ENCODE measurements around the gene C1orf159. TPM values are rescaled to one million over a fixed set of nuclear protein-coding genes. Genes with fewer than 3 reads are reported as not detected.

C1orf159 gene
- polyA plus RNA-seq, 3 donors, result 5.3 to 7.0 (median 6.3) TPM

DNA sequence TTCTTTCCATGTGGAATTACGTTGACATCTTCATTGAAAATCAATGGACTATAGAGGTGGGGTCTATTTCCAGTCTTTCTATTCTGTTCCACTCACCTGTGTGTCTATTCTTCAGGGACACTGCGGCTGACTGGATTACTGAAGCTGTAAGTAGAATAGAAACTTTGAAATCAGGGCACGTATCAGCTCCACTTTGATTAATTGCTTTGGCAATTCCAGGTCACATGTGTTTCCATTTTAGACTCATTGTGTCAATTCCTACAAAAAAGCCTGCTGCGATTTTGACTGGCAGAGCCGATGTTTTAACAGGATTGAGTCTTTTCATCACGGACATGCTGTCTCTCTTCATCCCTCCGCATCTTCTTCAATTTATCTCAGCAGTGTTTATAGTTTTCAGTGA, 20.9 kb downstream of the C1orf159 start:
- no peak for DNase-seq (ENCODE audit: low read depth in 3 of 3, low spot score in 2 of 3)

DNA sequence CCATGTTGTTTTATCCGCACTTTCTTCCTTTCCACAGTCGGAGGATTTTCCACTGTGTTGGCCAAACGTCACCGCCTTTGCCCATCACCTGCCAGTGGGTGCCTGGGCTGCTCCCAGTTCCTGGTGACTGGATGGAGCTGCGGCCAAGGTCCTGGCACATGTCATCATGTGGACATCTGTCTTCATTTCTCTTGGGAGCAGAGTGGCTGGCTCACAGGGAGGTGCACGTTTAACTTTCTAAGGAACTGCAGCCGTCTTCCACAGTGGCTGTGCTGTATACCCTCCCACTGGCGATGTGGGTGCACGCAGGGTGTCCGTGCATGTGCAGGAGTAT, 22.3 kb downstream of the C1orf159 start:
- no peak for DNase-seq (ENCODE audit: low read depth in 3 of 3, low spot score in 2 of 3)

DNA sequence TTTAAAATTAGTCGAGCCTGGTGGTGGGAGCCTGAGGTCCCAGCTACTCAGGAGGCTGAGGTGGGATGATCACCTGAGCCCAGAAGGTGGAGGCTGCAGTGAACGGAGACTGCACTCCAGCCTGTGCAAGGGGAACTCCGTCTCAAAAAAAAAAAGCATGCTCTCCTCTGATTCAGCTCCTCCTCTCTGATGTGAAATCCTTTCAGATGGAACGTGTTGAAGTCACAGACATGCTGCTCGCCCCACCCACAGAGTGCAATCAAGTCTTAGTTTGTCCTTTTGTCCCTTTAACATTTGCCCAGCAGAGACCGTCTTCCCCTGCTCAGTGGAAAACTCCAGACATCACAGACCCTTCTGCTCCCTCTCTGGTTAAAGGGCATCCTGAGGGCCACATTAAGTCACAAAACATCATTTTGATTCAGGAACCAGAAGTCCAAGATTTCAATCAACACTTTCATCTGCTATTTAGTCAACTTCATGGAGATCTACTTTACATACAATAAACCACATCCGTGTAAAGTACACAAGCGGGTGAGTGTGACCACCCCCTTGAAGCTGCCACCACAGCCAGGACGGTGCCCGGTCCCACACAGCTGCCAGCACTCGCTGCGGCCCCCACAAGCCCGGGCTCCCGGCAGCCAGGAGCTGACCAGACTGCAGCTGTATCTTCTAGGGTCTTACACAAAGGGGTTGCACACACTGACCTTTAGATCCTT, 22.8 kb downstream of the C1orf159 start:
- DNase-seq (ENCODE audit: low read depth in 3 of 3, low spot score in 2 of 3), result no peak

DNA sequence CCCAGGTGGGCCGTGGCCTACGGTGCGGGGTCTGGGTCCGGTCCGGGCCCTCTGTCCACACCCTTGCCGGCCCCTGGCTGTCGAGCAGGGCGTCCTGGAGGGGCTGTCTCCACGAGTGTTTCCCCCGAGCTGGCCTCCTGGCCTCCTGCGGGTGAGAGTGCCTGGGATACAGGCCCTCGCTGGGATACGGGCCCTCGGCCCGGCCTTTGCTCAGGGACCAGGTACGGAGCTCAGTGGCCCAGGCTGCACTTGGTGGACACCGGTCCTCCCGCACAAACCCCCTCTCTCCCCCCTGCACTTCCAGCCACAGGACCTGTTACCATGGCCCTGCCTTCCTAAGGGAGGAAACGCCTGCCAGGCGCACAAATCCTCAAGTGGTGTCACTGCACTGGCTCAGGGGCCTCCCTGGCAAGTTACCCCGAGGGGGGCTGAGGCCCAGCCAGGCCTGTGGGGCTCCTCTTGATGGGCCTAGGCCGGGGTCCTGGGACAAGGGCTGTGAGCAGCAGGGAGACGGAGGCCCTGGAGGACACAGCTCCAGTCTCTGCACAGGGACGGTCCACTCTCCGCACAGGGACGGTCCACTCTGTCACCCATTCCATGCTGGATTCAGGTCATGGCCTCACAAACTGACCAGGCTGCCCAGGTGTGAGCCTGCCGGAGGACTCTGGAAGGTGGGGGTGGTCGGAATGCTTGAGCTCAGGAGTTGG, 23.6 kb downstream of the C1orf159 start:
- DNase-seq (ENCODE audit: low read depth in 3 of 3, low spot score in 2 of 3), result no peak

DNA sequence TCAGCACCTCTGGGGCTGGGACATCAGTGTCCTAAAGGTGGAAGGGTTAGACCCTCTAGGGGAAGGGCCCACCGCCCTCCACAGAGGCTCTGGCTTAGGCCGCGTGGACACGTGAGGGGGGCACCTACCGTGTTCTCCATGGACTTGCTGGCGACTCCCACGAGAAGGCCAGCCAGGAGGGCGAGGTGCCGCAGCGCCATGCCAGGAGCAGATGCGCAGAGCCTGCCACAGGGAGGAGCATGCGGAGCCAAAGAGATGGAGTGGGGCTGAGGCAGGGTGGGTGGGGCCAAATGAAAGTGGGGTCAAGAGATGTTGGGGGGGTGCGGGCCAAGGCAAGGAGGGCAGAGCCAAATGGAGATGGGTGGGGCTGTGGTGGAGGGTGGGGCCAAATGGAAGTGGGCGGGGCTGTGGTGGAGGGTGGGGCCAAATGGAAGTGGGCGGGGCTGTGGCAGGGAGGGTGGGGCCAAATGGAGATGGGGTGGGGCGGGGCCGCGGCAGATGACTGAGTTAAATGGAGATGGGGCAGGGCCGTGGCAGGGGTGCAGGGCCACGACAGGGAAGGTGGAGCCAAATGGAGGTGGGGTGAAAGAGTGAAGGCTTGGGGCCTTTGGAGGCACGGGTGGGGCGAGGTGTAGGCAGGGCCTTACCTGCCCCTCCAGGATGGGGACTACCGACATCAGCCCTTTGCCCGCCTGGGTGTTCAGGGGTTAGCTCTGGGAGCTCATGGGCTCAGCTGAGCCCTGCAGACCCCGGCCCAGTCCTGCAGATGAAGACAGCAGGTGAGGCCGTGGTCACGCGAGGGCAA, 24.3 kb downstream of the C1orf159 start:
- DNase-seq (ENCODE audit: low read depth in 3 of 3, low spot score in 2 of 3), result no peak

DNA sequence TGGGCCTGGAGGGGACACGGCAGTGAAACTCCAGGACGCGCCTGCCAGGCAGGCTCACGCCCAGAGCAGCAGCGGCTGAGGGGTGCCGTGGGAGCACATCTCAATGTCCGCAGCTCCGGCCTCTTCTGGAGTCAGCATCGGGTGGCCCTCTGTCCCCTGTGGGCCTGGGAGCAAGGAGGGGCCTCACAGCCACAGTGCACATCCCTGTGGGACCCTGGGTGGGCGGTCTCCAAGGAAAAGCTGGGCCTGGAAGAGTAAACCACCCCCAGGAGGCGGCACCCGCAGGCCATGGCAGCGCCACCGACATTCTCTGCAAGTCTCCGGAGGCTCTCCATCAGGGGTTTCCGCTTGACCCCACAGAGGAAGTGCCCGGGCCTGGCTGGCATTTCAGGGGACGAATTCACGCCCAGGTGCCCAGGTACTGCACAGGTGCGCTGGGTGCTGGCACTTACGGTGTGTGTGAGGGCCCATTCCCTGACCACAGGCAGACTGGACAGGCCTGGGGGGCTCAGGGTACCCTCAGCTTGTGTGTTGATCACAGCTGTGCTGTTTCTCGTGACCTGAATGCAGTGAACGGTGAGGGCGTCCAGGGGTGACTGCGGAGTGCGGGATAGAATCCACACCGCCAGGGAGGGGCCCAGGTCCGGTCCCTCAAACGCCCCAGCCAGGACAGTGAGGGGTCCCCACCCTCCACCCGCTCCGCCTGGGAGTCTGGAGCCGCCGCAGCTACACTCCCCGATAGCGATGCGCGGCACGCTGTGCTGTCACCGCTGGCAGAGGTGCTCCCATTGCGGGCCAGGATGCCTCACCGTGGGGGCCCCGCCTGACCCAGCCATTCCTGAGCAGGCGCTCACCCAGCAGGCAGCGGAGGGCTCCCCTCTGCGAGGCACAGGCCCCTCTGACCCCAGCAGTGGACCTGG, 25.2 kb downstream of the C1orf159 start:
- DNase-seq (ENCODE audit: low read depth in 3 of 3, low spot score in 2 of 3), result no peak

DNA sequence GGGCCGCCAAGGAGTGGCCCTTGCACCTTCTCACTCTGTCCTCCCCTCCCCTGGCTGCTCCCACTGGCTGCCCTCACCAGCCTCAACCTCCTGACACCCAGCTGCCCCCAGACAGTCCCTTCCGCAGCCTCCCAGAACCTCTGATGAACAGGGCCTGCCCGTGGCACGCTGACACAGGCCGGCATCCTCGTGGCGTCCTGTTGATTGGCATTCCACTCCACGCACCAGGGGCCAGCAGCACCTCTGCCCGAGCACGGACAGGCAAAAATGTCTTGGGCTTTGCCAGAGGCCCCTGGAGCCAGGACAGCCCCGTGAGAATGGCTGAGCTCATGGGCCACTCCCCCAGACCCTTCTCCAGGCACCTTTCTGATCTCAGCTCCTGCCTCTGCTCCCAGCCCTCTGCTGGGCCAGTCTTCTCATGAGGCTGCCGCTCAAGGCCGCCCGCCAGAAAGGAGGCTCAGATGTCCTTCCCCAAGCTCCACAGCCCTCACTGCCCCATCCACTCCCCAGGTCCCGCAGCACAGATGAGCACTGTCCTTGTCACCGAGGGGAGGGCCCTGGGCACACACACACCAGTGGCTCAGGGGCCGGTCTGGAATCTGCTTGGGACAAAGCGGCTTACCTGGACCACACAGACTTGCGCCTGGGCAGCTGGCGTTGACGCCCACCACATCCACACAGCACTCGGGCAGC, 26.0 kb downstream of the C1orf159 start:
- DNase-seq (ENCODE audit: low read depth in 3 of 3, low spot score in 2 of 3), result no peak

DNA sequence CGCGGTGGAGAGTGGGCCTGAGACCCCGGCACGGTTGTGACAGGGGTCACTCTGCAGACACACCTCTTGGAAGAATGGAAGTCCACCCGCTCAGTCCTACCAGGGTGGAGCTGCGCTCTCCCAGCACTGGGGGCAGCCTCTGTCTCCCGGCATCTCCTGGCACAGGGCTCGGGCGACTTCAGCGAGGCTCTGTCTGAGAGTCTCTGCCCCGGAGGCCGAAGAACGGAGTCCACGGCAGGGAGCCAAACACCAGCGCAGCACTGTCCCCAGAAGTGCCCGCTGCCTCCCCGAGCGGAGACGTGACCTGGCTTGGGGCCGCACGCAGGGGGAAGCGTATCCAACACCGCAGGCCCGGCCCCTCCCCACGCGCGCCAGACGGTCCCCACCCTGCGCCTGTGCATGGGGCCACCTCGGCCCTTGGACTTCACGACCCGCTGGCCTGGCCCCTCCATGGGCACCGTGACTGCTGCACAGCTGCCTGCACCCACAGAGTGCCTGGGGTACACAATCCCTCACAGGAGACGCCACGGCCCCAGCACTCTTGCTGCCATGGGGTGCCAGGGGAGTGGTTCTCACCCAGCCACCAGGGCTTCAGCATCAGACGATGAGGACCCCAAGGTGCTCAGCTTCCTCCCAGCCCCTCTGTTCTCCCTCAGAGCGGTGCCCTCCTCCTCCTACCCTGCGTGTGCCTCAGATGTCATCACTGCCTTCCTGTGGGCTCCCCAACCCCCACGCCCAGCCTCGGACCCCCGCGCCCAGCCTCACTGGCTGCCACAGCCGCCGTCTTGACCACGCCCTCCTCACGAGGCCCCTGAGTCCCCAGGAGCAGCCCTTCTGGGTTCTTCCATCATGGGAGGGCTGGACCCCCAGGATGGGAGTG, 26.8 kb downstream of the C1orf159 start:
- DNase-seq (ENCODE audit: low read depth in 3 of 3, low spot score in 2 of 3), result no peak

DNA sequence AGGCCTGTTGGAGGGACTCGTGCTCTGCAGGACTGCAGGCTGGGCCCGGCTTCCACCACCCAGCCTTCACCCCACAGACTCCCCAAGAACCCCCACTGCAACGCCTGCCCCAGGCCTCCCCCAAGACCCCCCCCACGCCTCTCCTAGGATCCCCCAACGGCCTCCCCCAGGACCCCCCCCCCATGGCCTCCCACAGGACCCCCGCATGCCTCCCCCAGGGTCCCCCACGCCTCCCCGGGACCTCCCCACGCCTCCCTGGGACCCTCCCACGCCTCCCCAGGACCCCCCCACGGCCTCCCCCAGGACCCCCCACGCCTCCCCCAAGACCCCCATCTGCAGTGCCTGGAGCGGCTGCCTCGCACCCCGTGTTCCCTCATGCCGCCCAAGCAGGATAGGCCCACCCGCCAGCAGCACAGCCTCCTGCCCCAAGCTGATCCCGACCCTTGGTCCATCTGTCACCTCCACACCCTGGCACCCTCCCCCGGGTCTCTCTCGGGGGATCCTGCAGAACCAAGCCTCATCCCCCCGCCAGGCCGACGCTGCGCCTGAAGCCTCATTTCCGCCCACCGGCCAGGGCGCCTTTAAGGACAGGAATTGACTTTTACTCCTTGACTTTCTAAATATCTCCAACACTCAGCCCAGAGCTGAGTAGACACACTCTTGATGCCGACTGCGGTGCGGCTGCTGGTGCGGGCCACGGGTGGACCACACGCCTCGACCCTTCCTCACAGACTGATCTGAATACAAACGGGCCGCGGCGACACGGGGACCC, 27.7 kb downstream of the C1orf159 start:
- DNase-seq (ENCODE audit: low read depth in 3 of 3, low spot score in 2 of 3), result no peak

DNA sequence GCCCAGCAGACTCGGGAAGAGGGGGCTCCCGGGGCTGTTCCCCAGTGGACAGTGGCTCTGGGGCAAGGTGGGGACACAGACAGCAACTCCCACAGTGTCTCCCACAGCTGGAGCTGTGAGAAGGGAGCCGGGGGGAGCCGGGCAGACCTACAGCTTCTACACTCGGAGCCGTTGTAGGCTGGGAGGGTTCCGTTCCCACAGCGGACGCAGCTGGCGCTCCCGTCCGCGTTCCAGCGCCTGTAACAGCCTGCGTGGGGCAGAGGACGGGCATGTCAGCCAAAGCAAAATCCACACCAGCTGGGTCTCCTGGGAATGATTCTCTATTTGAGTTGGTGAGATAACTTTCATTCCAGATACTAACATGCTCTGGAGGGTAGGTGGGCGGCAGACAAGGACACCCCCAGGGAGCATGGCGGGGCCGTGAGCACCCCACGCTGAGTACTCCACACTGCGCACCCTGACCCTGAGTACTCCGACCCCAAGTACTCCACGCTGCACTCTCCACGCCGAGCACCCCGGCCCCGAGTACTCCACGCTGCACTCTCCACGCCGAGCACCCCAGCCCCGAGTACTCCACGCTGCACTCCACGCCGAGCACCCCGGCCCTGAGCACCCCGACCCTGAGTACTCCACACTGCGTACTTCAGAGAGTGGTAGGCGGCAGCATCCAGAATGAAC, 28.4 kb downstream of the C1orf159 start:
- no peak for DNase-seq (ENCODE audit: low read depth in 3 of 3, low spot score in 2 of 3)

DNA sequence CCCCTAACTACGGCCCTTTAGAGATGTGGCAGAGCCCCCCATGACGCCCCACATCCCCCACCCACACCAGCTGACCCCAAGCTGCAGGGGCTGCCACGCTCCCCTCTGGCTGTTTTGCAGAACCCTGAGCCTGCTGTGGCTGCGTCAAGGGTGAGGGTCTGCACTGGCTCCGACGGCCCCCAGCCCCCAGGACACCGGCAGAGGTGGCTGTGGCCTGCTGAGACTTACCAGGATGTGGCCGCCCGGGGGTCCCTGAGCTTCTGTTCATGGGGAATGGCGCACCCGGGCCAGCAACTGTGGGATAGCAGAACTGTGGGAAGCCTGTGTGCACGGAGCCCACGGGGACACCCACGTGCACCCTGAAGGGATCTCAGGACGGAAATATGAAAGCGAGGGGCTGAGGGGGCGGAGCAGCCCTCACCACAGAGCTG, 29.0 kb downstream of the C1orf159 start:
- DNase-seq (ENCODE audit: low read depth in 3 of 3, low spot score in 2 of 3), result no peak

DNA sequence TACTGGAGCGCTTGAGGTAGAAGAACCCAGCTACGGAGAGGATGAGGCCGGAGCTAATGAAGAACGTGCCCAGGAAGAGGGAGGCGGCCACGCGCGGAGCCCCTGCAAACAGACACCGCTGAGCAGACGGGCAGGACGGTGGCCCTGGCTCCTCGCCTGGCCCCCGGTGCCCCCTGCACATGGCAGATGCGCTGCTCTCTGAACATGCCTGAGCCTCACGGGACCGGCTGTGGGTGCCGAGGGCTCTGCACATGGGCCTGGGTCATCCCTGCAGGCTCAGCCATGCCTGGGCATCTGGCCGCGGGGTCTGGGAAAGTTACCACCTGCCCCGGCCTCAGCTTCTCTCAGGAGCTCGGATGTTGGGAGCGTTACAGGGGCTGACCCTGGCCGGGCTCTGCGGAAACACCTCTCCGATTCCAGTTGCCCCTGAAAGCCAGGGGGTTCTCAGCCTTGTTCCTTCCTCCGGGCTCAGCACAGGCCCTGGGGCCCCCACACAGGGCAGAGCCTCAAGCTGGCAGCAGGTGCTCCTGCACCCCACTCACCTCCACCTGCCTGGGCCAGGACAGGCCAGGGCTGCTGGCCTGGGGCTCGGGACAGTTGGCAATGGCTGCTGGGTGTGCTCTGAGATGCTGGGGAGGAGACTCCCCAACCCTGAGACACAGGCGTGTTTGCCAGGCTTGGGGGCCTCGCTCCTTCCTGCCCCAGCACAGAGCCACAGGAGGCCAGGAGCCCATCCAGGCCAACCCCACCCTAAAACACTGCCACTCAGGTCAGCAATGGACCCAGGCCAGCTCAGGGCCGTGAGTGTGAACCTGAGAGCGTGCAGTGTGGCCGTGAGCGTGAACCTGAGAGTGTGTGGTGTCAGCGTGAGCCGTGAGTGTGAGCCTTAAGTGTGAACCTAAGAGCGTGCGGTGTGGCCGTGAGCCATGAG, 29.7 kb downstream of the C1orf159 start:
- DNase-seq (ENCODE audit: low read depth in 3 of 3, low spot score in 2 of 3), result no peak

DNA sequence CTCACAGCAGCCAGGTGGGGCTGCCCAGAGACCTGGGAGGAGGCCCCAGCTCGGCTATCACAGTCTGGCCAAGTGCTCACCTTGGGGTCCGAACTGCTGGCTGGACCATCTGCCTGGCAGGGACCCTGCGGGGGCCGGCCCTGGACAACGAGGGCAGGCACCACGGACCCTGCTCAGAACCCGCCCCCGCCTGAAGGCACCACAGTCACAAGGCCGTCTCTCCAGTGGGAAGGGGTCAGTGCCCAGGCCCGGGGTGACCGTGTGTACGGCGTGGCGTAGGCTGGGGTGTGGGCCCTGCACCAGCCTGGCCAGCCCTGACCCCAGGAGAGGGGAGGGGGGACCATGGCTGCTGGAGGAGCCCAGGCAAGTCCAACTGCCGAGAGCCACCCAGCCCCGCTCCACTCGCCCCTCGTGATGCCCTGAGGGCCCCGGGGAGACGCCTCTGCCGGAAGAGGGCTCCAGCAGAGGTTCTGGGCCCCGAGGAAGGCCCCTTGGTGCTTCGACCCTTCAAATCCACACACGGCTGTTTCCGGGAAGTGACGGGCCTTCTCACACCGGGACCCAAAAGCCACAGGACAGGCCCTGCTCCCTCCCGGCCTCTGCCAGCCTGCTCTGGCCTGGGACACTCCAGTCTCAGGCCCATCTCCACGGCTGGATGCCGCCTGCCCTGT, 30.6 kb downstream of the C1orf159 start:
- DNase-seq (ENCODE audit: low read depth in 3 of 3, low spot score in 2 of 3), result no peak

DNA sequence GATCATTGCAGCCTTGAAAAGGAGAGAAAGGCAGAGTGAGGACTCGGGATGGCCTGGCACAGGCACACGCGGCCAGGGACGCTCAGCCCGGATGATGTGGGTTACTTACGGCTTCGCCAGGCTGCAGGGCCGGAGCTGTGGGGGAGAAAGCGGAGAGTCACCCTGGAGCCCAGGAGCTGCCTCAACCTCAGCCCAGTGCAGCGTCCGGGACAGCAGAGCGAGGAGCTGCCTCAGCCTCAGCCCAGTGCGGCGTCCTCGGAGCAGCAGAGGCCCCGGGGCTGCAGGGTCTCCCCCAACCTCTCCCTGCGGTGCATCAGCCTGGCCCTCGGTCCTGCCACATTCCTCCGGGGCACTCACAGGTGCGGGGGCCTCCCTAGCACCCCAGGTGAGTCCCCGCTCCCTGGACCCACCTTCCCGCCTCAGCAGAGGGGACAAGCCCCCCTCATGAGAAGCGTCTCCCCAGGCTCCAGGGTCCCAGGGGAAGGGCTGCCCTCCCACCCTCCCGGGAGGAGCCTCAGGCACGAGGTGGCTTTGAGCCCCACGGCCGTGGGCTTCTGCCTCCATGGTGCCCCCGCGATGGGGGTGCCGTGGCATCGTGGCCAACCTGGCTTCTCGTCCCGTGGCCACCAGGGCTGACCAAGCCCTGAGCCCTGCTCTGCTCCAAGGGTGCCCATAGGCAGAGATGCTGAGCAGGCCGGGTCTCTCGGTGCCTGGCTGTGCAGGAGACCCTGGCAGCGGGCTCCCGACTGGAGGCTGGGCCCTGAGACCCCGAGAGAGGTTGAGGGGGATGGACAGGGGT, 31.3 kb downstream of the C1orf159 start:
- DNase-seq (ENCODE audit: low read depth in 3 of 3, low spot score in 2 of 3), result no peak
